BLaER1 (cell line): Measurements from ENCODE around the gene NDUFV2.
"Not testable (repeated sequence)": the region's sequence is repeated elsewhere in the genome, so short reads cannot be mapped to it uniquely, and the experiment has no call there.

ENCODE experiments used
- H3K27ac ChIP-seq: shearing (Covaris generic); formaldehyde crosslinking; 2 replicates; pipeline ENCODE4 v1.8.1; 2022
- H3K27me3 ChIP-seq: shearing (Covaris generic); formaldehyde crosslinking; 2 replicates; pipeline ENCODE4 v1.8.1; 2022
- H3K36me3 ChIP-seq: shearing (Covaris generic); formaldehyde crosslinking; 2 replicates; pipeline ENCODE4 v1.8.1; 2022
- H3K4me1 ChIP-seq: shearing (Covaris generic); formaldehyde crosslinking; 2 replicates; pipeline ENCODE4 v1.8.1; 2022
- H3K4me2 ChIP-seq: shearing (Covaris generic); formaldehyde crosslinking; 2 replicates; pipeline ENCODE4 v1.8.1; 2022
- H3K4me3 ChIP-seq: shearing (Covaris generic); formaldehyde crosslinking; 2 replicates; pipeline ENCODE4 v1.8.1; 2022
- H3K9ac ChIP-seq: shearing (Covaris generic); formaldehyde crosslinking; 2 replicates; pipeline ENCODE4 v1.8.1; 2022
- H3K9me3 ChIP-seq: shearing (Covaris generic); formaldehyde crosslinking; 2 replicates; pipeline ENCODE4 v1.8.1; 2022
- H4K20me1 ChIP-seq: shearing (Covaris generic); formaldehyde crosslinking; 2 replicates; pipeline ENCODE4 v1.8.1; 2022
- Cebpa-rat ChIP-seq: shearing (Covaris generic); IDR thresholded peaks from 2 replicates; pipeline ENCODE4 v1.8.1; 2022

The NDUFV2 gene

GRCh38 chr18:9140984-9141383, 38.5 kb downstream of the NDUFV2 start:
- TF ChIP-seq Cebpa-rat: no peak
- Histone ChIP-seq H4K20me1 (peaks cover 84% of the 10 kb centered on the region), H3K9me3 (no peaks in the 10 kb centered on the region), H3K36me3 (no peaks in the 10 kb centered on the region), H3K27ac (no peak overlapping the region), H3K4me3 (no peak overlapping the region), H3K4me1 (peaks cover 41% of the 10 kb centered on the region), H3K9ac (no peak overlapping the region), H3K27me3 (no peaks in the 10 kb centered on the region), H3K4me2 (no peak overlapping the region)

- 0 out of 2 replicates have a peak overlapping the region, but pooled peaks have one; percentile 38 for H3K4me2 ChIP-seq
- H3K9ac ChIP-seq: no peak overlapping the region
- H3K27me3 ChIP-seq: no peaks in the 10 kb centered on the region
- H3K27ac ChIP-seq: no peak overlapping the region
- H3K4me3 ChIP-seq: no peak overlapping the region
- H3K9me3 ChIP-seq: no peaks in the 10 kb centered on the region
- no peaks in the 10 kb centered on the region for H3K36me3 ChIP-seq
- no peak for TF ChIP-seq Cebpa-rat
- H3K4me1 ChIP-seq: peaks cover 31% of the 10 kb centered on the region
- H4K20me1 ChIP-seq: peaks cover 86% of the 10 kb centered on the region
These were observed 43.7 kb downstream of the NDUFV2 start for GRCh38 chr18:9146224-9146623.

- H4K20me1 ChIP-seq: peaks cover 83% of the 10 kb centered on the region
- peaks cover 31% of the 10 kb centered on the region for H3K4me1 ChIP-seq
- H3K9me3 ChIP-seq: no peaks in the 10 kb centered on the region
- H3K4me2 ChIP-seq: peak overlapping the region; percentile 38
- no peak overlapping the region; the same call in 1 of the 2 replicates for H3K9ac ChIP-seq
- H3K27me3 ChIP-seq: no peaks in the 10 kb centered on the region
- TF ChIP-seq Cebpa-rat: no peak
- no peak overlapping the region for H3K4me3 ChIP-seq
- 0 out of 2 replicates have a peak overlapping the region, but pooled peaks have one; percentile 14 for H3K27ac ChIP-seq
- H3K36me3 ChIP-seq: no peaks in the 10 kb centered on the region
These were observed 45.1 kb downstream of the NDUFV2 start for GRCh38 chr18:9147440-9148202.

- H3K27ac ChIP-seq: no peak overlapping the region
- H4K20me1 ChIP-seq: peaks cover 83% of the 10 kb centered on the region
- H3K36me3 ChIP-seq: no peaks in the 10 kb centered on the region
- H3K4me1 ChIP-seq: peaks cover 31% of the 10 kb centered on the region
- no peak overlapping the region for H3K9ac ChIP-seq
- peak overlapping the region; percentile 38 for H3K4me2 ChIP-seq
- H3K9me3 ChIP-seq: no peaks in the 10 kb centered on the region
- no peaks in the 10 kb centered on the region for H3K27me3 ChIP-seq
- TF ChIP-seq Cebpa-rat: no peak
- H3K4me3 ChIP-seq: no peak overlapping the region
These were observed 45.7 kb downstream of the NDUFV2 start for GRCh38 chr18:9148203-9148552.

GRCh38 chr18:9150121-9150520, 47.6 kb downstream of the NDUFV2 start:
- H3K4me1 ChIP-seq: peaks cover 22% of the 10 kb centered on the region
- peaks cover 68% of the 10 kb centered on the region for H4K20me1 ChIP-seq
- H3K27ac ChIP-seq: no peak overlapping the region
- no peak for TF ChIP-seq Cebpa-rat
- no peaks in the 10 kb centered on the region for H3K27me3 ChIP-seq
- H3K4me2 ChIP-seq: no peak overlapping the region
- no peak overlapping the region for H3K4me3 ChIP-seq
- H3K36me3 ChIP-seq: peaks cover 6% of the 10 kb centered on the region; the same call in 1 of the 2 replicates
- no peak overlapping the region for H3K9ac ChIP-seq
- H3K9me3 ChIP-seq: peaks cover 11% of the 10 kb centered on the region

- no peak for TF ChIP-seq Cebpa-rat
These were observed 50.8 kb downstream of the NDUFV2 start for GRCh38 chr18:9153256-9153655.

GRCh38 chr18:9156604-9157249, 54.2 kb downstream of the NDUFV2 start:
- Histone ChIP-seq H3K27me3 (no peaks in the 10 kb centered on the region), H3K9me3 (peaks cover 21% of the 10 kb centered on the region), H3K4me1 (no peaks in the 10 kb centered on the region), H3K9ac (no peak overlapping the region), H3K27ac (no peak overlapping the region), H3K4me2 (no peak overlapping the region), H4K20me1 (peaks cover 47% of the 10 kb centered on the region), H3K36me3 (peaks cover 6% of the 10 kb centered on the region; the same call in 1 of the 2 replicates), H3K4me3 (no peak overlapping the region)
- no peak for TF ChIP-seq Cebpa-rat

More at GRCh38 chr18:9153256-9153655, 50.8 kb downstream of the NDUFV2 start:
- H3K4me1 ChIP-seq: no peaks in the 10 kb centered on the region
- H4K20me1 ChIP-seq: peaks cover 62% of the 10 kb centered on the region
- no peaks in the 10 kb centered on the region for H3K27me3 ChIP-seq
- no peak overlapping the region for H3K4me3 ChIP-seq
- no peak overlapping the region for H3K4me2 ChIP-seq
- H3K36me3 ChIP-seq: peaks cover 6% of the 10 kb centered on the region; the same call in 1 of the 2 replicates
- no peak overlapping the region for H3K27ac ChIP-seq
- no peak overlapping the region for H3K9ac ChIP-seq
- peaks cover 19% of the 10 kb centered on the region for H3K9me3 ChIP-seq

GRCh38 chr18:9157806-9158205, 55.3 kb downstream of the NDUFV2 start:
- Histone ChIP-seq H3K27me3 (no peaks in the 10 kb centered on the region), H4K20me1 (peaks cover 39% of the 10 kb centered on the region), H3K9me3 (peaks cover 31% of the 10 kb centered on the region), H3K4me3 (no peak overlapping the region), H3K4me2 (no peak overlapping the region), H3K4me1 (no peaks in the 10 kb centered on the region), H3K9ac (no peak overlapping the region), H3K27ac (no peak overlapping the region), H3K36me3 (peaks cover 10% of the 10 kb centered on the region; the same call in 1 of the 2 replicates)
- no peak for TF ChIP-seq Cebpa-rat

- H3K4me2 ChIP-seq: no peak overlapping the region
- peaks cover 44% of the 10 kb centered on the region for H3K9me3 ChIP-seq
- no peak overlapping the region for H3K27ac ChIP-seq
- H4K20me1 ChIP-seq: peaks cover 34% of the 10 kb centered on the region
- no peak overlapping the region for H3K9ac ChIP-seq
- H3K4me1 ChIP-seq: no peaks in the 10 kb centered on the region
- TF ChIP-seq Cebpa-rat: no peak
- peaks cover 19% of the 10 kb centered on the region; the same call in 1 of the 2 replicates for H3K36me3 ChIP-seq
- H3K27me3 ChIP-seq: no peaks in the 10 kb centered on the region
- H3K4me3 ChIP-seq: no peak overlapping the region
These were observed 57.5 kb downstream of the NDUFV2 start for GRCh38 chr18:9160014-9160413.

- H3K4me3 ChIP-seq, H3K4me2 ChIP-seq, H3K9ac ChIP-seq, H3K27me3 ChIP-seq, H3K4me1 ChIP-seq, H3K27ac ChIP-seq: not testable (repeated sequence)
- Histone ChIP-seq H3K36me3 (peaks cover 22% of the 10 kb centered on the region; the same call in 1 of the 2 replicates), H3K9me3 (peaks cover 39% of the 10 kb centered on the region), H4K20me1 (peaks cover 22% of the 10 kb centered on the region)
These were observed 60.2 kb downstream of the NDUFV2 start for GRCh38 chr18:9162663-9163062.

- Histone ChIP-seq H3K36me3 (peaks cover 22% of the 10 kb centered on the region; the same call in 1 of the 2 replicates), H3K9me3 (peaks cover 45% of the 10 kb centered on the region)
- not testable (repeated sequence) for H3K4me3 ChIP-seq, H3K4me1 ChIP-seq, H3K4me2 ChIP-seq, H3K9ac ChIP-seq, H3K27me3 ChIP-seq, H4K20me1 ChIP-seq, H3K27ac ChIP-seq
These were observed 61.6 kb downstream of the NDUFV2 start for GRCh38 chr18:9164149-9164548.

GRCh38 chr18:9165883-9166282, 63.4 kb downstream of the NDUFV2 start:
- not testable (repeated sequence) for H3K27me3 ChIP-seq, H3K4me2 ChIP-seq

GRCh38 chr18:9169515-9169914, 67.0 kb downstream of the NDUFV2 start:
- peaks cover 20% of the 10 kb centered on the region; the same call in 1 of the 2 replicates for H4K20me1 ChIP-seq
- H3K9me3 ChIP-seq: peaks cover 40% of the 10 kb centered on the region
- H3K9ac ChIP-seq, H3K4me3 ChIP-seq, H3K27ac ChIP-seq, H3K27me3 ChIP-seq, H3K4me1 ChIP-seq, H3K4me2 ChIP-seq: not testable (repeated sequence)
- peaks cover 16% of the 10 kb centered on the region for H3K36me3 ChIP-seq

More at GRCh38 chr18:9165883-9166282, 63.4 kb downstream of the NDUFV2 start:
- not testable (repeated sequence) for H3K9ac ChIP-seq, H4K20me1 ChIP-seq, H3K4me3 ChIP-seq, H3K27ac ChIP-seq, H3K4me1 ChIP-seq
- Histone ChIP-seq H3K36me3 (peaks cover 24% of the 10 kb centered on the region), H3K9me3 (peaks cover 51% of the 10 kb centered on the region)
